GM13977 (cell line): ENCODE results near the gene ITPR3.

Experiments
- DNase-seq: peaks from one replicate; pipeline ENCODE4 v3.0.0; 2012; ENCODE audit warnings: low spot score
- in situ Hi-C: fragments of 300-500 bp; cut with MboI; formaldehyde crosslinking; loops from one replicate; pipeline ENCODE4 v1.12.0; 2022; ENCODE audit warnings: low sequenced_read_pairs, low pct_unique_long_range_greater_than_20kb, mixed read lengths, inconsistent platforms; ENCODE audit not compliant: unreplicated experiment
- TF ChIP-seq, protein P1 (sequence below): IDR thresholded peaks from 2 replicates; pipeline ENCODE4 v1.5.1; 2012; ENCODE audit warnings: mild to moderate bottlenecking, control low read depth; ENCODE audit not compliant: insufficient read depth; ENCODE audit errors: extremely low read depth, missing control alignments

ITPR3 gene

DNA sequence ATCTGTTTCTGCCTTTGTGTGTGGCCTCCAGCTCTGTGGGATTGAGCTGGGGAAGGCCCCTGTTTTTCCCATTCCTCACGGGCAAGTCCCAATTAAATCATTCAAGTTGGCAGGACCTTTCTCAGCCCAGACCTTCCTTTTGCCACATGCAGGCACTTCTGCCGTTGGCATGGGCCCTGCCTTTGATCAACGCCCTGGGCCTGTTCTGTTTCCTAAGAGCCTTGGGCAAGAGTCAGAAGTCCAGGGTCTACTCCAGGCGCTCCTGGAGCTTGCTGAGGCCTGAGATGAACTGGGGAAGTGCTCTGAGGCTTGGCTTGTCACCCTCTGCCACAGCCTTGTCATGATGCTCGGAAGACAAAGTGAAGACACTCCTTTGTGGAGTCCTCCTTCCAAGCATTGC lies 118.4 kb downstream of the ITPR3 start:
- TF ChIP-seq, protein P1, sequence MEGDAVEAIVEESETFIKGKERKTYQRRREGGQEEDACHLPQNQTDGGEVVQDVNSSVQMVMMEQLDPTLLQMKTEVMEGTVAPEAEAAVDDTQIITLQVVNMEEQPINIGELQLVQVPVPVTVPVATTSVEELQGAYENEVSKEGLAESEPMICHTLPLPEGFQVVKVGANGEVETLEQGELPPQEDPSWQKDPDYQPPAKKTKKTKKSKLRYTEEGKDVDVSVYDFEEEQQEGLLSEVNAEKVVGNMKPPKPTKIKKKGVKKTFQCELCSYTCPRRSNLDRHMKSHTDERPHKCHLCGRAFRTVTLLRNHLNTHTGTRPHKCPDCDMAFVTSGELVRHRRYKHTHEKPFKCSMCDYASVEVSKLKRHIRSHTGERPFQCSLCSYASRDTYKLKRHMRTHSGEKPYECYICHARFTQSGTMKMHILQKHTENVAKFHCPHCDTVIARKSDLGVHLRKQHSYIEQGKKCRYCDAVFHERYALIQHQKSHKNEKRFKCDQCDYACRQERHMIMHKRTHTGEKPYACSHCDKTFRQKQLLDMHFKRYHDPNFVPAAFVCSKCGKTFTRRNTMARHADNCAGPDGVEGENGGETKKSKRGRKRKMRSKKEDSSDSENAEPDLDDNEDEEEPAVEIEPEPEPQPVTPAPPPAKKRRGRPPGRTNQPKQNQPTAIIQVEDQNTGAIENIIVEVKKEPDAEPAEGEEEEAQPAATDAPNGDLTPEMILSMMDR = no peak
- in situ Hi-C loops = no loop called here
- DNase-seq = no peak

DNA sequence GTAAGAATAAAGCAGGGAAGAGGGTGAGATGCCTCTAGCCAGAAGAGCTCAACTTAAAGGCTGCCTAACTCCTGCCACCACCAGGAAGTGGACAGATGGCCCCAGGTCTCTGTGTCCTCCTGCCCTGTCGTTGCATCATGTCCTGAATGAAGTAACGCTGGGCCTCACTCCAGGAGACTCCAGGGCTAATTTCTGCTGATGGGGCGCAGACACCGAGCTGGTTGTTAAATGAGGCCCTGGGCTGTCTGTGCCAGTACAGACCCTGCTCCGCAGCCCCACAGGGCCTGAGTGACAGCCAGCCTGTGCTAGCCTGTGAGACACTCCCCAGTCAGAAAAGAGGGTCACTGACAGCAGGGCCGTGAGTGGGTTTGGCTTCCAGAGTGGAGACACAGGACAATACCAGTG lies 119.1 kb downstream of the ITPR3 start:
- TF ChIP-seq, protein P1 = no peak
- DNase-seq = no peak

GRCh38 chr6:33740794-33741193 lies 119.7 kb downstream of the ITPR3 start:
- no peak for DNase-seq
- in situ Hi-C loops = no loop called here
- TF ChIP-seq, protein P1 = no peak

More for the DNA sequence above, 119.1 kb downstream of the ITPR3 start:
- in situ Hi-C loops = no loop called here

GRCh38 chr6:33742092-33742491 lies 121.0 kb downstream of the ITPR3 start:
- no peak for DNase-seq
- TF ChIP-seq, protein P1 = no peak
- in situ Hi-C loops = no loop called here

GRCh38 chr6:33742837-33743236 lies 121.7 kb downstream of the ITPR3 start:
- DNase-seq = no peak
- in situ Hi-C loops = no loop called here
- TF ChIP-seq, protein P1 = no peak

DNA sequence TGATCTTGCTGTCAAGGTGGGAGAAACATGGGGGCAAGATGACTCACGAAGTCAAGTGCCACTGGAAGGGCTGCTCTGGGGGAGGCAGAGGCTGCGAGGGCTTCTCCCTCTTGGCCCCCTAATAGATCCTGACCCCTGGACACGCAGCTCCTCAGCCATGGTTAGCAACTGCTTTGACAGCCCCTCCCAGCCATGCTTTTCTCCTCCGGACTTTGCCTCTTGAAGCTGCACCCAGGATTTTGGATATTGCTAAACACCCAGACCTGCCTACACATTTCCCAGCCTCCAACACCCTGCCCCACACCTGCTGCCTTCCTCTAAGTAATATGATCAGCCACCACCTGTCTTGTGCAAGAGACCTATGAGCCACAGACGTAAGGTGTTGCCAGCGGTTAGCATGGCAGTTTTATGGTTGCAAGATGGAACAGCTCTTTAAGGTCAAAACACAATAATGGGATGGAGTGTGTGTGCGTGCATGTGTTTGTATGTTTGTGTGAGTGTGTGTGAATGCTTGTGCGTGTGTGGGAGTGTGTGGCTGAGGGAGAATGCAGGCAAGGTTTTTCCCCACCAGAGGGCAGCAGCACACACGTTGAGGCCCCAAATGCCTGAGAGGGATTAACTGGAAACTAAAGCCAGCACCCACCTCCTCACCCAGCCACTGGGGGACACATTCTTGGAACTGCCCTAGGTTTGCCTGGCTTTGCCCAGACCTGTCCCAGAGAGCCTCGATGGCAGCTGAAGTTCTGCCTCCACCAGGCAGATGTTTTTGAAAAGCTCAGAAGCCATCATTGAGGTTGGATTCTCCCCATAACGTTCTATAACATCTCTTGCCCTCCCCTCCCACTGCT lies 123.1 kb downstream of the ITPR3 start:
- in situ Hi-C loops = no loop called here
- TF ChIP-seq, protein P1 = peak; percentile 88

More for the DNA sequence above, 123.1 kb downstream of the ITPR3 start:
- peak; percentile 89 for DNase-seq
